A172 (cell line): ENCODE results near the gene SYAP1. TPM values are rescaled to one million over a fixed set of nuclear protein-coding genes. Genes with fewer than 3 reads are reported as not detected.
"Not testable (repeated sequence)": the region's sequence is repeated elsewhere in the genome, so short reads cannot be mapped to it uniquely, and the experiment has no call there.

Source experiments
- DNase-seq: peaks from one replicate; pipeline ENCODE4 v3.0.0-alpha.2; 2015; ENCODE audit warnings: low spot score
- total RNA-seq: library from RNA; depleted of rRNA; stranded (reverse); fragments of >200 nt; shearing (Covaris generic); gene quantifications from 2 replicates; pipeline ENCODE4 v1.2.3, GENCODE V29; 2014; rRNA removed

The SYAP1 gene
- total RNA-seq, 1 experiment from 2014 or later, result 53.8 TPM

- DNase-seq, result no peak
These were observed 59.1 kb downstream of the SYAP1 start for GRCh38 chrX:16778545-16778944.

GRCh38 chrX:16778993-16779392 lies 59.6 kb downstream of the SYAP1 start:
- no peak for DNase-seq

DNA sequence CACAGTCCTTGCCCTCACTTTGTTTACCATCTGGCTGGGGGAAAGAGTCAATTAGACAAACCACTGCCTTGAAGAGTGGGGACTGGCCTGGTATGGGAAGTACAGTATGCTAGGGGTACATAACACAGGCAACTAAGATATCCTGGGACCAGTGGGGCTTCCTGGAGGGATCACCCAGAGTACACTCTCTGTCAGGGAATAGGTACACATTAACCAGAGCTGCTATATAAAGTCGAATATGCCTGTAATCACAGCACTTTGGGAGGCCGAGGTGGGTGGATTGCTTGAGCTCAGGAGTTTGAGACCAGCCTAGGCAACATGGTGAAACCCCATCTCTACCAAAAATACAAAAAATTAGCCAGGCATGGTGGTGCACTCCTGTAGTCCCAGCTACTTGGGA lies 60.4 kb downstream of the SYAP1 start:
- DNase-seq, result not testable (repeated sequence)

DNA sequence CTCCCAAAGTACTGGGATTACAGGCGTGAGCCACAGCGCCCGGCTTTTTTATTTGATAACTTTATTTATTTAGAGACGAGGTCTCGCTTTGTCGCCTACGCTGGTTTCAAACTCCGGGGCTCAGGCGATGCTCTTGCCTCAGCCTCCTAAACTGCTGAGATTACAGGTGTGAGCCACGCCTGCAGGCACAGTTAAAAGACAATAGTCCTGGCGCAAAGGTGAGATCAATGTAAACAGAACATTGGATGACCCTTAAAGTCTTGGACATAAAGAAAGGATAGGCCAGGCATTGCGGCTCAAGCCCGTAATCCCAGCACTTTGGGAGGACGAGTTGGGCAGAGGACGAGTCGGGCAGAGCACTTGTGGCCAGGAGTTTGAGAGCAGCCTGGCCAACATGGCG lies 64.0 kb downstream of the SYAP1 start:
- DNase-seq, result no peak

- DNase-seq, result not testable (repeated sequence)
These were observed 65.0 kb downstream of the SYAP1 start for GRCh38 chrX:16784440-16784839.

DNA sequence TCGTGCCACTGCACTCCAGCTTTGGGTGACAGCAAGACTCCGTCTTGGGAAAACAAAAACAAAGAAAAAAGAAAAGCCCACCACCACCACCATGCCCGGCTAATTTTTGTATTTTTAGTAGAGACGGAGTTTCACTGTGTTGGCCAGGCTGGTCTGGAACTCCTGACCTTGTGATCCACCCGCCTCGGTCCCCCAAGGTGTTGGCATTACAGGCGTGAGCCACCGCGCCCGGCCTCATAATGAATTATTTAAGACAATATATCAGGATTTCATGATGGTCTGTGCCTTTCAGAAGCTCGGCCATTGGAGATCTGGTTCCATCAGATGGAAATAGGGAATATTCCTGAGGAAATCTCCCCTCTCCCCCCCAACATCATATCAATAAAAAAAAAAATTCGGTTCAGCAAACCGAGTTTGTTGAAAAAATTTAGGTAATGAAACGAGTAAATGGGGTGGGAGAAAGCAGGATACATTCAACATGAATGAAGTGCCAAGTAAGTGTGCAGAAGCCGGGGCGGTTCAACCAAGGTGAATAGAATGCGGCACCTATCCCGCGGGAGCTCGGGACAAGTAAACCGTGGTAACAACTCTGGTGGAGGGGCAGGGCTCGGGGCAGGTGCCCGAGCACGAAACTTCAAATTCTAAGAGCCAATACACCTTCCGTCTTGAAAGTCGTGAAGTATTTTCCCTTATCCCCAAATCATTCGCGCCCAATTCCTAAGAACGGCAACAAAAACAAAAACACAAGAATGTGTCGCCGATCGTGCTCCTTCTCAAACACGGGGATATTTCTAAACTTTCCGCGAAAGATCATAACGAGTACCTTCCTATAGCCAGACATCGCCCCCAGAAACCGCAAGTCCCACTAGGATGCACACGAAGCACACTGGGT lies 66.1 kb downstream of the SYAP1 start:
- DNase-seq, result no peak

DNA sequence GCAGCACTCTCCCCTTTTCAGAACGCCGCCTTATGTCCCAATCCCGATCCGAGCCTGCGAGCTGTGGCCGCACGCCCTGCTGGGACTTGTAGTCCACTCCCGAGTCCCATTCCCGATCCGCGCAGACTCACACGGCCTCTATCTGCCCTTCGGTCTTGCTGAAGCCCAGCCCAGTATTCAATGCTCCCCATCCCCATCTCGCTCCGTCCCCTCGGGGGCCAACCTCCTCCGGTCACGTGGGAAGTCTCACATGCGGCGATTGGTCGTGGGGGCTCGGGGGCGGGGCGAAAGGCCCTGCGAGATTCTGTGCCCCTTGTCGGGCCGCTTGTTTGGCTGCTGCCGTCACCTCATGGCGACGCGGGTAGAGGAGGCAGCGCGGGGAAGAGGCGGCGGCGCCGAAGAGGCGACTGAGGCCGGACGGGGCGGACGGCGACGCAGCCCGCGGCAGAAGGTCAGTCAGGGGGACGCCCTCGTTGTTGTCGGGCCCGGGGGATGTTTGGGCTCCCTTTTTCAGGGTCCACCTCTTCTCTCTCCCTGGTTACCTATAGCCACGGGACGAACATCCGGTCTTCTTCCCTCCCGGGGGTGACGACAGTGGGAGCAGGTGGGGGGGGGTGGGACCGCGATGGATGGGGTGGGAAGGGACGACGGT lies 66.9 kb downstream of the SYAP1 start, which contains the start of gene TXLNG:
Gene TXLNG, plus strand, starts transcription at position 328 of the 652 bp plus-strand sequence. Its CDS starts 22 bp downstream, at position 350.
- DNase-seq, result peak; percentile 99

DNA sequence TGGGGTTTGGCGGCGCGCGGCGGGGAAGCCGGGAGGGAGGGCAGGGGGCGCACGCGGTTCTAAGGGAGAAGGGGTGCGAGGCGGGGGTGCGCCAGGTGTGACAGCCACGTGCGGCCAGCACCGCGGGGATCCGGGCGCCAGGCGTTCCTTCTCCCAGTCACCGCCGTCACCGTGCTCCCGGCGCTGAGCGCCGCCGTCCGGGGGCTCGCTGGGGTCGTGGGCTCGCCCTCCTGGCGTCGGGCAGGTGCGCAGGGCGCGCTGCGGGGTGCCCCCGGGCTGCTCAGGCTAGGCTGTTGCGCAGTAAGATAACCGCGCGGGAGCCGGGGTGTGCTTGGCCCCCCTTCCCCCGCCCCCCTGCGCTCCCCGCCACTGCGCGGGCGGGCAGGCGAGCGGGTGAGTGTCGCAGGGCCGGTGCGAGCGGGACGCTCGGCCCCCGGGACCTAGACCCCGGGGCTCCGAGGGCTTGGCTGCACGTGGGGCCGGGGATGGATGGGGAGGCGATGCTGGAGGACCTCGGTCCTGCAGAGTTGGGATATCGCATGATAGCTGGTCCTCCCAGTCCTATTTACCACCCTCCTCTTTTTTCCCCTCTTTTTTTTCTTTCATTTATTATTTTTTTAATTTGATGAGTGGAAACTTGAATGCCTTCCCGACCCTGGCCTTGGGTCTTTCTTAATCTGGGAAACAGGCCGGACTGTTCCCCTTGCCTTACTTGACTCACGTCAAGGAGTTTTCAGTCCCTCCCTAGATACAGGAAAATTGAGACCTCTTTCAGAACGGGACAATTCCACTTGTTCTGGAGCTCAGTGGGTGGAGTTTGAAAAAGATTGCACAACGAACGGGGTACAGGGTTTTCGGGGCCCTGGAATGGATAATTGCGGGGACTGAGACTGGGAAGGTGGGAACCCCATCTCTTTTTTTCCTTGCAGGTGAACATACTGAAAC lies 67.7 kb downstream of the SYAP1 start:
- no peak for DNase-seq

GRCh38 chrX:16788477-16788876 lies 69.1 kb downstream of the SYAP1 start:
- DNase-seq, result no peak

GRCh38 chrX:16796298-16796697 lies 76.9 kb downstream of the SYAP1 start:
- no peak for DNase-seq

GRCh38 chrX:16797358-16797757 lies 77.9 kb downstream of the SYAP1 start:
- DNase-seq, result no peak

DNA sequence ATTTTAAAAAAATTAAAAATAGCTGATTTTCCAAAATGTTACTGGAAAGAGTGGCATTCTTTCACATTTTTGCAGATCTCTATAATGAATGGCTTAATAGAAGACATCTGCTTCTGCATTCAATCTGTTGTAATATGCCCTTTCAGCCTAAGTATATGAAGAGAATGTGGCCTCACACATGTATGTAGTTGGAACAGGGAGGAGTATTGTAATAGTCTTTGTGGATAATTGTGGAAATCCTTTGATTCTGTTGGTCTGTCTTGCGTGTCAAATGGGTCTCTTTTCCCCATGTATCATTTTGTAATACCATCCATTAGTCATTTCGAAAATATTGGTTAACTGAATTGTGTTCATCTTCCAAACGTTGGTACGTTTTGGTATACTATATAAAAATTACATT lies 78.4 kb downstream of the SYAP1 start:
- no peak for DNase-seq

GRCh38 chrX:16804923-16805464 lies 85.6 kb downstream of the SYAP1 start:
- DNase-seq, result no peak

- DNase-seq, result no peak
These were observed 88.1 kb downstream of the SYAP1 start for GRCh38 chrX:16807548-16807947.

DNA sequence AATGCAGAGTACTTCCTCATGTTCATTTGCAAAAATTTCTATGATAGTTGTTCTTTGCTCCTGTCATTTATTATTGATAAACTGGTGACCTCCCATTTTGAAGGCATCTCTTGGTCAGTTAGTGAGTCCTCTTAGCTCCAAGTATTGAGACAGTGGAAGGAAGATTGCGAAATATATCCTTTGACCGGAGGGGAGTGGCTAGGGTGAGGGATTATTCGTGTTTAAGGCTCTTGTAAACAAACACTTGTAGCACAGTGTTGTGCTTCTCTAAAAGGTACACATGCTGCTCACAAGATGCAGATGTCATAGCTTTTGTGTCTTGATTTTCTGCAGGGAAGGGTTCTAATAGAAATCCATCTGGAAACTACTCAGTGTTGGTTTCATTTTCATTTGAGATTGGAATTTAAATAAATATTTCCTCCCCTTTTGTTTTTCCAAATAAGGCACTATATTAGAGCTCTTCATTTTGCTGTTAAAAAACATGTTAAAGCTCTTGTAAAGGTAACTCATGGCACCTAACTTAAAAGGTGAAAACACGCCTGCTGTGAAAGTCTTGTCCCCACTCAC lies 88.6 kb downstream of the SYAP1 start:
- DNase-seq, result no peak

GRCh38 chrX:16814597-16814996 lies 95.2 kb downstream of the SYAP1 start:
- DNase-seq, result no peak

Other genes starting within 250 kb of the SYAP1 start
- not detected in 2 replicates for gene S100G, start 69.5 kb upstream of the SYAP1 start, total RNA-seq
- 30.0 and 32.9 TPM in 2 replicates for gene CTPS2, start 6.9 kb upstream of the SYAP1 start, total RNA-seq
- 14.7 and 21.1 TPM in 2 replicates for gene TXLNG, start 66.9 kb downstream of the SYAP1 start, total RNA-seq
- gene RBBP7, start 150.8 kb downstream of the SYAP1 start, total RNA-seq, result 260 and 261 TPM in 2 replicates
- gene REPS2, start 227.0 kb downstream of the SYAP1 start, total RNA-seq, result 1.4 and 1.7 TPM in 2 replicates